Tibial nerve (tissue), 3 donors: ENCODE results near the gene CD7.

Source experiments
- POLR2A ChIP-seq, 2 donors: fragments of 450-650 bp; IDR thresholded peaks; one replicate each; pipeline ENCODE4 v1.6.1; 2017; ENCODE audit warnings: antibody characterized with exemption in 2 of 2, mild to moderate bottlenecking in 2 of 2, moderate library complexity in 2 of 2
- TF ChIP-seq, protein P1 (sequence below), 5 experiments: fragments of 200-600 bp in 3 of 5; fragments of 450-650 bp in 2 of 5; sonication (generic) in 3 of 5; IDR thresholded peaks; one replicate each; pipeline ENCODE4 v1.5.1; 2016 to 2019; ENCODE audit warnings: antibody characterized with exemption in 5 of 5, mild to moderate bottlenecking in 3 of 5, moderate library complexity in 2 of 5

DNA sequence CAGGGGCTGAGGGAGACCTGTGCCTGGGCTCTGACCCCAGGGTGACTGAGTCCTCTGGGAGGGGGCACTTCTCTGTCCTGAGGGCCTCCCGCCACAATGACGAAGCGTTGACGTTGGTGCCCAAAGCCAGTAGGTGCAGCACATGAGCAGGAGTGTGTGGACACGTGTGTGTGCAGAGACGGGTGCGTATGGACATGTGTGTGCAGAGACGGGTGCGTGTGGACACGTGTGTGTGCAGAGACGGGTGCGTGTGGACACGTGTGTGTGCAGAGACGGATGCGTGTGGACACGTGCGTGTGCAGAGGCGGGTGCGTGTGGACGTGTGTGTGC is 726 bp upstream of the CD7 start:
- TF ChIP-seq, protein P1, sequence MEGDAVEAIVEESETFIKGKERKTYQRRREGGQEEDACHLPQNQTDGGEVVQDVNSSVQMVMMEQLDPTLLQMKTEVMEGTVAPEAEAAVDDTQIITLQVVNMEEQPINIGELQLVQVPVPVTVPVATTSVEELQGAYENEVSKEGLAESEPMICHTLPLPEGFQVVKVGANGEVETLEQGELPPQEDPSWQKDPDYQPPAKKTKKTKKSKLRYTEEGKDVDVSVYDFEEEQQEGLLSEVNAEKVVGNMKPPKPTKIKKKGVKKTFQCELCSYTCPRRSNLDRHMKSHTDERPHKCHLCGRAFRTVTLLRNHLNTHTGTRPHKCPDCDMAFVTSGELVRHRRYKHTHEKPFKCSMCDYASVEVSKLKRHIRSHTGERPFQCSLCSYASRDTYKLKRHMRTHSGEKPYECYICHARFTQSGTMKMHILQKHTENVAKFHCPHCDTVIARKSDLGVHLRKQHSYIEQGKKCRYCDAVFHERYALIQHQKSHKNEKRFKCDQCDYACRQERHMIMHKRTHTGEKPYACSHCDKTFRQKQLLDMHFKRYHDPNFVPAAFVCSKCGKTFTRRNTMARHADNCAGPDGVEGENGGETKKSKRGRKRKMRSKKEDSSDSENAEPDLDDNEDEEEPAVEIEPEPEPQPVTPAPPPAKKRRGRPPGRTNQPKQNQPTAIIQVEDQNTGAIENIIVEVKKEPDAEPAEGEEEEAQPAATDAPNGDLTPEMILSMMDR (IDR thresholded peaks at IDR 0.05): no peak
- TF ChIP-seq POLR2A (IDR thresholded peaks at IDR 0.05): no peak
